HEK293 (cell line): Measurements from ENCODE around the gene BZW2.

Experiments
- CTCF ChIA-PET: fragments of 350-600 bp; formaldehyde crosslinking; extraction: SDS; loops from one replicate; lab custom pipeline; 2021; ENCODE audit warnings: antibody characterized with exemption; lab: Yijun Ruan, JAX
- POLR2A ChIA-PET: fragments of 300-600 bp; formaldehyde crosslinking; extraction: SDS; loops from one replicate; lab custom pipeline; 2020; ENCODE audit warnings: antibody characterized with exemption, inconsistent platforms; lab: Yijun Ruan, JAX
- H3K27ac ChIP-seq: fragments of 200-500 bp; sonication (Bioruptor generic); 2 replicates; pipeline ENCODE4 v1.5.1; 2014; ENCODE audit warnings: low read depth, low read length, control low read depth, inconsistent platforms; ENCODE audit errors: extremely low read depth
- H3K36me3 ChIP-seq, 2 experiments: fragments of 200-500 bp in 1 of 2; sonication (Bioruptor generic) in 1 of 2; 1 replicate in 1 of 2; 2 replicates in 1 of 2; pipeline ENCODE4 v1.5.1; 2014 to 2017; ENCODE audit warnings: inconsistent platforms in 2 of 2, low read length in 2 of 2; ENCODE audit not compliant: control insufficient read depth in 2 of 2, insufficient read depth in 1 of 2
- H3K4me1 ChIP-seq: fragments of 200-500 bp; sonication (Bioruptor generic); 2 replicates; pipeline ENCODE4 v1.5.1; 2014; ENCODE audit warnings: mild to moderate bottlenecking, low read length, inconsistent platforms; ENCODE audit not compliant: control insufficient read depth, insufficient read depth
- H3K4me3 ChIP-seq: 2 replicates; pipeline ENCODE4 v1.5.1; 2011; ENCODE audit warnings: low read depth, mild to moderate bottlenecking, control low read depth, low read length, moderate library complexity
- H3K9me3 ChIP-seq: fragments of 200-500 bp; sonication (Bioruptor generic); 2 replicates; pipeline ENCODE4 v1.5.1; 2014; ENCODE audit warnings: low read depth, low read length, inconsistent platforms; ENCODE audit not compliant: control insufficient read depth, insufficient read depth
- GLI2 ChIP-seq: fragments of 450-650 bp; formaldehyde crosslinking; IDR thresholded peaks from 2 replicates; pipeline ENCODE4; 2017; ENCODE audit warnings: missing biosample characterization, missing genetic modification characterization, low read depth, borderline replicate concordance
- GLI4 ChIP-seq: fragments of 450-650 bp; formaldehyde crosslinking; IDR thresholded peaks from 2 replicates; pipeline ENCODE4 v1.5.1; 2016; ENCODE audit warnings: missing biosample characterization, missing genetic modification characterization
- REPIN1 ChIP-seq: fragments of 450-650 bp; formaldehyde crosslinking; IDR thresholded peaks from 2 replicates; pipeline ENCODE4 v1.5.1; 2017; ENCODE audit warnings: missing biosample characterization, missing genetic modification characterization, low read depth
- ZNF114 ChIP-seq: fragments of 450-650 bp; formaldehyde crosslinking; IDR thresholded peaks from 2 replicates; pipeline ENCODE4 v1.5.0; 2017; ENCODE audit warnings: missing biosample characterization, missing genetic modification characterization
- ZNF169 ChIP-seq: fragments of 450-650 bp; formaldehyde crosslinking; IDR thresholded peaks from 2 replicates; pipeline ENCODE4 v1.5.1; 2016; ENCODE audit warnings: missing biosample characterization, missing genetic modification characterization
- ZNF184 ChIP-seq: fragments of 450-650 bp; IDR thresholded peaks from 2 replicates; pipeline ENCODE4 v1.5.1; 2018; ENCODE audit warnings: missing biosample characterization, mild to moderate bottlenecking, missing genetic modification characterization
- ZNF561 ChIP-seq: fragments of 450-650 bp; IDR thresholded peaks from 2 replicates; pipeline ENCODE4 v1.5.1; 2018; ENCODE audit warnings: missing biosample characterization, missing genetic modification characterization, borderline replicate concordance
- ZNF571 ChIP-seq: fragments of 450-650 bp; formaldehyde crosslinking; IDR thresholded peaks from 2 replicates; pipeline ENCODE4 v1.5.0; 2017; ENCODE audit warnings: missing biosample characterization, missing genetic modification characterization
- ZNF658 ChIP-seq: fragments of 450-650 bp; formaldehyde crosslinking; IDR thresholded peaks from 2 replicates; pipeline ENCODE4; 2016; ENCODE audit warnings: missing biosample characterization, missing genetic modification characterization
- ZNF660 ChIP-seq: fragments of 450-650 bp; IDR thresholded peaks from 2 replicates; pipeline ENCODE4 v1.5.1; 2018; ENCODE audit warnings: missing biosample characterization, mild to moderate bottlenecking, missing genetic modification characterization
- TF ChIP-seq, protein P1 (sequence below): fragments of 450-650 bp; formaldehyde crosslinking; IDR thresholded peaks from 2 replicates; pipeline ENCODE4 v1.5.1; 2016; ENCODE audit warnings: missing biosample characterization, missing genetic modification characterization
- TF ChIP-seq, protein P2 (sequence below): fragments of 450-650 bp; formaldehyde crosslinking; IDR thresholded peaks from 2 replicates; pipeline ENCODE4 v1.5.1; 2017; ENCODE audit warnings: missing biosample characterization, missing genetic modification characterization
- TF ChIP-seq, protein P3 (sequence below): fragments of 450-650 bp; formaldehyde crosslinking; IDR thresholded peaks from 2 replicates; pipeline ENCODE4; 2016; ENCODE audit warnings: missing biosample characterization, missing genetic modification characterization
- TF ChIP-seq, protein P4 (sequence below): fragments of 450-650 bp; formaldehyde crosslinking; IDR thresholded peaks from 2 replicates; pipeline ENCODE4 v1.5.1; 2017; ENCODE audit warnings: missing biosample characterization, missing genetic modification characterization
- TF ChIP-seq, protein P5 (sequence below): sonication (generic); formaldehyde crosslinking; IDR thresholded peaks from 2 replicates; pipeline ENCODE4 v1.8.1; 2022; ENCODE audit warnings: mild to moderate bottlenecking, moderate library complexity, missing genetic modification reagents
- TF ChIP-seq, protein P6 (sequence below): fragments of 450-650 bp; formaldehyde crosslinking; IDR thresholded peaks from 2 replicates; pipeline ENCODE4 v1.5.1; 2016; ENCODE audit warnings: missing biosample characterization, missing genetic modification characterization
- TF ChIP-seq, protein P7 (sequence below): fragments of 450-650 bp; formaldehyde crosslinking; IDR thresholded peaks from 2 replicates; pipeline ENCODE4 v1.5.1; 2016; ENCODE audit warnings: missing biosample characterization, missing genetic modification characterization

Gene BZW2

DNA sequence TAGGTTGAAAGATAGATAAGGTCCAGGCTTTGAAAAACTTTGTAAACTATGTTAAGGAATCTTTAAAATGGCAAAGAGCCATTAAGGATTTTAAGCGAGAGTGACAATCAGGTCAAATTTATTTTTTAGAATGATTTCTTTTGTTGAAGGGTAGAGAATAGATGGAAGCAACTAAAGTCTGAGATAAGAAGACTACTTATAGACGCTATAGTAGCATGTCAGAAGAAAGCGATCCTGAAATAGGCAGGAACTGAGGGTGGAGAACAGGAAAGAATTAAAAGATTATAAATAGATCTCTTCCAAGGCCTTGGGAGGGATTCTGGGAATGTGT, 94.6 kb downstream of the BZW2 start:
- CTCF ChIA-PET: no interaction called here
- no peak overlapping the region for H3K27ac ChIP-seq
- H3K4me1 ChIP-seq: peaks cover 14% of the 10 kb centered on the region
- no peak overlapping the region for H3K4me3 ChIP-seq
- no peaks in the 10 kb centered on the region for H3K9me3 ChIP-seq
- POLR2A ChIA-PET: no interaction called here
- H3K36me3 ChIP-seq: no peaks in the 10 kb centered on the region
- TF ChIP-seq ZNF561 (tag by site-specific recombination): no peak
- TF ChIP-seq, protein P1, sequence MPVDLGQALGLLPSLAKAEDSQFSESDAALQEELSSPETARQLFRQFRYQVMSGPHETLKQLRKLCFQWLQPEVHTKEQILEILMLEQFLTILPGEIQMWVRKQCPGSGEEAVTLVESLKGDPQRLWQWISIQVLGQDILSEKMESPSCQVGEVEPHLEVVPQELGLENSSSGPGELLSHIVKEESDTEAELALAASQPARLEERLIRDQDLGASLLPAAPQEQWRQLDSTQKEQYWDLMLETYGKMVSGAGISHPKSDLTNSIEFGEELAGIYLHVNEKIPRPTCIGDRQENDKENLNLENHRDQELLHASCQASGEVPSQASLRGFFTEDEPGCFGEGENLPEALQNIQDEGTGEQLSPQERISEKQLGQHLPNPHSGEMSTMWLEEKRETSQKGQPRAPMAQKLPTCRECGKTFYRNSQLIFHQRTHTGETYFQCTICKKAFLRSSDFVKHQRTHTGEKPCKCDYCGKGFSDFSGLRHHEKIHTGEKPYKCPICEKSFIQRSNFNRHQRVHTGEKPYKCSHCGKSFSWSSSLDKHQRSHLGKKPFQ: no peak
- TF ChIP-seq ZNF658 (tag by site-specific recombination): no peak
- TF ChIP-seq, protein P2, sequence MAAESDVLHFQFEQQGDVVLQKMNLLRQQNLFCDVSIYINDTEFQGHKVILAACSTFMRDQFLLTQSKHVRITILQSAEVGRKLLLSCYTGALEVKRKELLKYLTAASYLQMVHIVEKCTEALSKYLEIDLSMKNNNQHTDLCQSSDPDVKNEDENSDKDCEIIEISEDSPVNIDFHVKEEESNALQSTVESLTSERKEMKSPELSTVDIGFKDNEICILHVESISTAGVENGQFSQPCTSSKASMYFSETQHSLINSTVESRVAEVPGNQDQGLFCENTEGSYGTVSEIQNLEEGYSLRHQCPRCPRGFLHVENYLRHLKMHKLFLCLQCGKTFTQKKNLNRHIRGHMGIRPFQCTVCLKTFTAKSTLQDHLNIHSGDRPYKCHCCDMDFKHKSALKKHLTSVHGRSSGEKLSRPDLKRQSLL (tag by site-specific recombination): no peak

DNA sequence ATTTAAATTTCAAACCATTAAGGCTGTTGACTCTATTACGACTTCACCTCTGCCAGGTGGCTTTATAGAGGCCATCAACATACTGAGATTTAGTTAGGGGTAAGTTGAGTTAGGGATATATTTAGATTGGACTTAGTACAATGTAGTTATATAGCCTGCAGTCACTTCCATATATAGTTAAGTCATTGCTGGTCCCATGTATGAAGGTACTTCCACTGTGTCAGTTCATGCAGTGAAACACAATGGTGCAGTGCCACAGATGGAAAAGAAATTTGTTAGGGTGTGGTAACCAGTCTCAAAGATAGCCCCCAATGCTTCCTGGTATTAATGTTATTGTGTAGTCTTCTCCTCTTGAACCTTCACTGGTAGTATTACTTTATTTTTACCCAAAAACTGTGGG, 95.0 kb downstream of the BZW2 start:
- CTCF ChIA-PET: no interaction called here
- POLR2A ChIA-PET: no interaction called here
- TF ChIP-seq ZNF660 (tag by site-specific recombination) (no peak), ZNF184 (tag by site-specific recombination) (no peak), ZNF571 (tag by site-specific recombination) (no peak), ZNF169 (tag by site-specific recombination) (no peak)
- TF ChIP-seq, protein P3, sequence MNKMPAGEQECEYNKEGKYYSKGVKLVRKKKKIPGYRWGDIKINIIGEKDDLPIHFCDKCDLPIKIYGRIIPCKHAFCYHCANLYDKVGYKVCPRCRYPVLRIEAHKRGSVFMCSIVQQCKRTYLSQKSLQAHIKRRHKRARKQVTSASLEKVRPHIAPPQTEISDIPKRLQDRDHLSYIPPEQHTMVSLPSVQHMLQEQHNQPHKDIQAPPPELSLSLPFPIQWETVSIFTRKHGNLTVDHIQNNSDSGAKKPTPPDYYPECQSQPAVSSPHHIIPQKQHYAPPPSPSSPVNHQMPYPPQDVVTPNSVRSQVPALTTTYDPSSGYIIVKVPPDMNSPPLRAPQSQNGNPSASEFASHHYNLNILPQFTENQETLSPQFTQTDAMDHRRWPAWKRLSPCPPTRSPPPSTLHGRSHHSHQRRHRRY (tag by site-specific recombination): no peak
- TF ChIP-seq, protein P4, sequence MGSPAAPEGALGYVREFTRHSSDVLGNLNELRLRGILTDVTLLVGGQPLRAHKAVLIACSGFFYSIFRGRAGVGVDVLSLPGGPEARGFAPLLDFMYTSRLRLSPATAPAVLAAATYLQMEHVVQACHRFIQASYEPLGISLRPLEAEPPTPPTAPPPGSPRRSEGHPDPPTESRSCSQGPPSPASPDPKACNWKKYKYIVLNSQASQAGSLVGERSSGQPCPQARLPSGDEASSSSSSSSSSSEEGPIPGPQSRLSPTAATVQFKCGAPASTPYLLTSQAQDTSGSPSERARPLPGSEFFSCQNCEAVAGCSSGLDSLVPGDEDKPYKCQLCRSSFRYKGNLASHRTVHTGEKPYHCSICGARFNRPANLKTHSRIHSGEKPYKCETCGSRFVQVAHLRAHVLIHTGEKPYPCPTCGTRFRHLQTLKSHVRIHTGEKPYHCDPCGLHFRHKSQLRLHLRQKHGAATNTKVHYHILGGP (tag by site-specific recombination): no peak
- TF ChIP-seq, all 188 proteins: peak for 0

DNA sequence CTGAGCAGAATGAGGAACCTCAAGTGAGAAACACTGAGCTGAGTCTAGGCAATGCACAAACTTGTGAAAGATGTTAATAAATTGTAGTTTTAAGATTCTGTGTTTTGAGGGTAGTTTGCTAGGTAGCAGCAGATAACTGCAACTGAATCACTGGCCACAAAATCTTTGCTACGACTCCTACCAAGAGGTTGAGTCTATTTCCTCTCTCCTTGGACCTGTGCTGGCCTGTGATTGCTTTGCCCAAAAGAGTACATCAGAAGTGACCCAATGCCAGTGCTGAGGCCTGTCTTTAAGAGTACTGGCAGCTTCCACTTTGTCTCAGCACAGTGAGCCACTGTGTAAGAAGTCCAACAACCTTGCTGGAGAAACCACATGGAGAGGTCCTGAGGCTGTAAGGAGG, 95.7 kb downstream of the BZW2 start:
- POLR2A ChIA-PET: no interaction called here
- TF ChIP-seq, protein P5, sequence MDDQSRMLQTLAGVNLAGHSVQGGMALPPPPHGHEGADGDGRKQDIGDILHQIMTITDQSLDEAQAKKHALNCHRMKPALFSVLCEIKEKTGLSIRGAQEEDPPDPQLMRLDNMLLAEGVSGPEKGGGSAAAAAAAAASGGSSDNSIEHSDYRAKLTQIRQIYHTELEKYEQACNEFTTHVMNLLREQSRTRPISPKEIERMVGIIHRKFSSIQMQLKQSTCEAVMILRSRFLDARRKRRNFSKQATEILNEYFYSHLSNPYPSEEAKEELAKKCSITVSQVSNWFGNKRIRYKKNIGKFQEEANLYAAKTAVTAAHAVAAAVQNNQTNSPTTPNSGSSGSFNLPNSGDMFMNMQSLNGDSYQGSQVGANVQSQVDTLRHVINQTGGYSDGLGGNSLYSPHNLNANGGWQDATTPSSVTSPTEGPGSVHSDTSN (CRISPR knock-in tag): no peak
- TF ChIP-seq, protein P6, sequence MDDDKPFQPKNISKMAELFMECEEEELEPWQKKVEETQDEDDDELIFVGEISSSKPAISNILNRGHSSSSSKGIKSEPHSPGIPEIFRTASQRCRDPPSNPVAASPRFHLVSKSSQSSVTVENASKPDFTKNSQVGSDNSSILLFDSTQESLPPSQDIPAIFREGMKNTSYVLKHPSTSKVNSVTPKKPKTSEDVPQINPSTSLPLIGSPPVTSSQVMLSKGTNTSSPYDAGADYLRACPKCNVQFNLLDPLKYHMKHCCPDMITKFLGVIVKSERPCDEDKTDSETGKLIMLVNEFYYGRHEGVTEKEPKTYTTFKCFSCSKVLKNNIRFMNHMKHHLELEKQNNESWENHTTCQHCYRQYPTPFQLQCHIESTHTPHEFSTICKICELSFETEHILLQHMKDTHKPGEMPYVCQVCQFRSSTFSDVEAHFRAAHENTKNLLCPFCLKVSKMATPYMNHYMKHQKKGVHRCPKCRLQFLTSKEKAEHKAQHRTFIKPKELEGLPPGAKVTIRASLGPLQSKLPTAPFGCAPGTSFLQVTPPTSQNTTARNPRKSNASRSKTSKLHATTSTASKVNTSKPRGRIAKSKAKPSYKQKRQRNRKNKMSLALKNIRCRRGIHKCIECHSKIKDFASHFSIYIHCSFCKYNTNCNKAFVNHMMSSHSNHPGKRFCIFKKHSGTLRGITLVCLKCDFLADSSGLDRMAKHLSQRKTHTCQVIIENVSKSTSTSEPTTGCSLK (tag by site-specific recombination): no peak
- TF ChIP-seq REPIN1 (tag by site-specific recombination): no peak
- no peak for TF ChIP-seq ZNF571 (tag by site-specific recombination)
- TF ChIP-seq GLI2 (tag by site-specific recombination): no peak
- no peak for TF ChIP-seq ZNF114 (tag by site-specific recombination)
- TF ChIP-seq, protein P7, sequence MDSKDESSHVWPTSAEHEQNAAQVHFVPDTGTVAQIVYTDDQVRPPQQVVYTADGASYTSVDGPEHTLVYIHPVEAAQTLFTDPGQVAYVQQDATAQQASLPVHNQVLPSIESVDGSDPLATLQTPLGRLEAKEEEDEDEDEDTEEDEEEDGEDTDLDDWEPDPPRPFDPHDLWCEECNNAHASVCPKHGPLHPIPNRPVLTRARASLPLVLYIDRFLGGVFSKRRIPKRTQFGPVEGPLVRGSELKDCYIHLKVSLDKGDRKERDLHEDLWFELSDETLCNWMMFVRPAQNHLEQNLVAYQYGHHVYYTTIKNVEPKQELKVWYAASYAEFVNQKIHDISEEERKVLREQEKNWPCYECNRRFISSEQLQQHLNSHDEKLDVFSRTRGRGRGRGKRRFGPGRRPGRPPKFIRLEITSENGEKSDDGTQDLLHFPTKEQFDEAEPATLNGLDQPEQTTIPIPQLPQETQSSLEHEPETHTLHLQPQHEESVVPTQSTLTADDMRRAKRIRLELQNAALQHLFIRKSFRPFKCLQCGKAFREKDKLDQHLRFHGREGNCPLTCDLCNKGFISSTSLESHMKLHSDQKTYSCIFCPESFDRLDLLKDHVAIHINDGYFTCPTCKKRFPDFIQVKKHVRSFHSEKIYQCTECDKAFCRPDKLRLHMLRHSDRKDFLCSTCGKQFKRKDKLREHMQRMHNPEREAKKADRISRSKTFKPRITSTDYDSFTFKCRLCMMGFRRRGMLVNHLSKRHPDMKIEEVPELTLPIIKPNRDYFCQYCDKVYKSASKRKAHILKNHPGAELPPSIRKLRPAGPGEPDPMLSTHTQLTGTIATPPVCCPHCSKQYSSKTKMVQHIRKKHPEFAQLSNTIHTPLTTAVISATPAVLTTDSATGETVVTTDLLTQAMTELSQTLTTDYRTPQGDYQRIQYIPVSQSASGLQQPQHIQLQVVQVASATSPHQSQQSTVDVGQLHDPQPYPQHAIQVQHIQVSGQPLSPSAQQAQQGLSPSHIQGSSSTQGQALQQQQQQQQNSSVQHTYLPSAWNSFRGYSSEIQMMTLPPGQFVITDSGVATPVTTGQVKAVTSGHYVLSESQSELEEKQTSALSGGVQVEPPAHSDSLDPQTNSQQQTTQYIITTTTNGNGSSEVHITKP (tag by site-specific recombination): no peak
- TF ChIP-seq GLI4 (tag by site-specific recombination): no peak
- TF ChIP-seq, protein P2 (tag by site-specific recombination): no peak
- TF ChIP-seq ZNF169 (tag by site-specific recombination): no peak

More for the DNA sequence above, 95.0 kb downstream of the BZW2 start:
- H3K27ac ChIP-seq: no peak overlapping the region
- no peak overlapping the region for H3K4me3 ChIP-seq
- peaks cover 14% of the 10 kb centered on the region for H3K4me1 ChIP-seq
- H3K9me3 ChIP-seq: no peaks in the 10 kb centered on the region
- no peaks in the 10 kb centered on the region for H3K36me3 ChIP-seq

More for the DNA sequence above, 95.7 kb downstream of the BZW2 start:
- no peak overlapping the region for H3K4me3 ChIP-seq
- no peaks in the 10 kb centered on the region for H3K36me3 ChIP-seq
- peaks cover 14% of the 10 kb centered on the region for H3K4me1 ChIP-seq
- no peak overlapping the region; the same call in 1 of the 2 replicates for H3K27ac ChIP-seq
- H3K9me3 ChIP-seq: no peaks in the 10 kb centered on the region
- CTCF ChIA-PET: no interaction called here
